Measurements from ENCODE around the gene SCYGR4. TPM values are rescaled to one million over a fixed set of nuclear protein-coding genes. Genes with fewer than 3 reads are reported as not detected.

Gene SCYGR4
- total and polyA plus RNA-seq, 9 of the 15 experiments (the other 6 are each of a cell fraction or from before 2014, with no cell fraction given) = 0.09 TPM; not detected in 8

DNA sequence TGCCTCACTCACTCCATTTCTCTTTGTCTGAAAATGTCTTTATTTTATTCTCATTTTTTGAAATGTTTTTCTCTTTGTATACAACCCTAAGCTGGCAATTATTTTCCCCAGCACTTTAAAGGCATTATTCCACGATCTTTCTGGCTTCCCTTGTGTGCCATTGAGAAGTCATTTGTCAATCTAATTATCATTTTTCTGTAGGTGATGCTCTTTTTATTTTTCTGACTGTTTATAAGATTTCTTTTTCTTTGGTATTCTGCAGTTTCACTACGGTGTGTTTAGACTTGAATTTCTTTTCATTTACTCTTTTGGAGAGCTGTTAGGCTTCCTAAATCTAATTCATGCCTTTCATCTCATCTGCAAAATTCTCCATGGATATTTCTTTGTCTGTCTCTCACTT is 8.1 kb downstream of the SCYGR4 start:
- Histone ChIP-seq H3K4me2 (ENCODE audit: insufficient read depth, low read length) (no peak overlapping the region), H3K9ac (ENCODE audit: insufficient read depth in 1 of 2, low read depth in 2 of 2, low read length in 2 of 2) (no peak overlapping the region), H3K27ac (ENCODE audit: extremely low read depth, low read depth, low read length) (no peak overlapping the region), H3K9me3 (replicated peaks; ENCODE audit: control insufficient read depth, insufficient read depth, low read depth, low read length) (no peaks in the 10 kb centered on the region), H3K4me3 (no peak overlapping the region), H4K20me1 (replicated peaks; ENCODE audit: control insufficient read depth, insufficient read depth, low read length) (no peaks in the 10 kb centered on the region), H3K9me1 (ENCODE audit: control insufficient read depth, insufficient read depth, low read length) (no peaks in the 10 kb centered on the region), H2AFZ (ENCODE audit: low read depth, low read length) (no peak overlapping the region), H3K27me3 (ENCODE audit: control insufficient read depth in 2 of 2, insufficient read depth in 2 of 2, low read length in 2 of 2) (peaks cover 5 to 31% of the 10 kb centered on the region in 2 experiments; a peak in 4 of 5 replicates), H3K36me3 (ENCODE audit: control insufficient read depth, insufficient read depth, low read length) (no peaks in the 10 kb centered on the region), H3K79me2 (ENCODE audit: control insufficient read depth, insufficient read depth, low read length) (no peaks in the 10 kb centered on the region), H3K4me1 (replicated peaks in 1 of 2; ENCODE audit: control insufficient read depth in 2 of 2, insufficient read depth in 2 of 2, low read length in 2 of 2) (no peaks in the 10 kb centered on the region)
- 0% methylated on average over 2 of the region's 2 CpGs for WGBS (ENCODE audit: insufficient coverage, low coverage, missing lambda C conversion rate)
- POLR2A ChIA-PET = no interaction called here
- DNase-seq (ENCODE audit: extremely low read depth in 1 of 4, low spot score in 3 of 4) = no peak
- TF ChIP-seq TAF7 (tag; IDR thresholded peaks at IDR 0.05) (no peak), XRCC5 (IDR thresholded peaks at IDR 0.05; ENCODE audit: low read depth, low read length) (no peak), ADNP (tag; IDR thresholded peaks at IDR 0.05) (no peak), ZNF695 (CRISPR knock-in tag; IDR thresholded peaks at IDR 0.05) (no peak), PYGO2 (tag; IDR thresholded peaks at IDR 0.05) (no peak), DNMT1 (IDR thresholded peaks at IDR 0.05) (no peak), CBX2 (IDR thresholded peaks at IDR 0.05; ENCODE audit: insufficient read depth, low read length, poor library complexity, severe bottlenecking) (no peak)
- TF ChIP-seq, protein P1, sequence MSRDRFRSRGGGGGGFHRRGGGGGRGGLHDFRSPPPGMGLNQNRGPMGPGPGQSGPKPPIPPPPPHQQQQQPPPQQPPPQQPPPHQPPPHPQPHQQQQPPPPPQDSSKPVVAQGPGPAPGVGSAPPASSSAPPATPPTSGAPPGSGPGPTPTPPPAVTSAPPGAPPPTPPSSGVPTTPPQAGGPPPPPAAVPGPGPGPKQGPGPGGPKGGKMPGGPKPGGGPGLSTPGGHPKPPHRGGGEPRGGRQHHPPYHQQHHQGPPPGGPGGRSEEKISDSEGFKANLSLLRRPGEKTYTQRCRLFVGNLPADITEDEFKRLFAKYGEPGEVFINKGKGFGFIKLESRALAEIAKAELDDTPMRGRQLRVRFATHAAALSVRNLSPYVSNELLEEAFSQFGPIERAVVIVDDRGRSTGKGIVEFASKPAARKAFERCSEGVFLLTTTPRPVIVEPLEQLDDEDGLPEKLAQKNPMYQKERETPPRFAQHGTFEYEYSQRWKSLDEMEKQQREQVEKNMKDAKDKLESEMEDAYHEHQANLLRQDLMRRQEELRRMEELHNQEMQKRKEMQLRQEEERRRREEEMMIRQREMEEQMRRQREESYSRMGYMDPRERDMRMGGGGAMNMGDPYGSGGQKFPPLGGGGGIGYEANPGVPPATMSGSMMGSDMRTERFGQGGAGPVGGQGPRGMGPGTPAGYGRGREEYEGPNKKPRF (IDR thresholded peaks at IDR 0.05; ENCODE audit: low read depth, low read length) = no peak
- TF ChIP-seq, protein P2, sequence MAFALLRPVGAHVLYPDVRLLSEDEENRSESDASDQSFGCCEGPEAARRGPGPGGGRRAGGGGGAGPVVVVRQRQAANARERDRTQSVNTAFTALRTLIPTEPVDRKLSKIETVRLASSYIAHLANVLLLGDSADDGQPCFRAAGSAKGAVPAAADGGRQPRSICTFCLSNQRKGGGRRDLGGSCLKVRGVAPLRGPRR (CRISPR knock-in tag; IDR thresholded peaks at IDR 0.05) = no peak
- no peak for FAIRE-seq
- ATAC-seq = no peak
- BruUV-seq (replicated peaks) = no TSS peak
- intact Hi-C loops (cut with micrococcal nuclease) = no loop called here
- in situ Hi-C loops (cut with MboI) = no loop called here
- CTCF ChIA-PET (ENCODE audit: low intra/inter-chr PET ratio) = no interaction called here

All from K562 (cell line).